Measurements from ENCODE around the gene NUDT9.
"Not testable (repeated sequence)": the region's sequence is repeated elsewhere in the genome, so short reads cannot be mapped to it uniquely, and the experiment has no call there.

GRCh38 chr4:87491851-87492250 lies 69.5 kb downstream of the NUDT9 start:
- TF ChIP-seq POLR2A (IDR thresholded peaks at IDR 0.05; ENCODE audit: low read depth, low read length); TAF1 (IDR thresholded peaks at IDR 0.05; ENCODE audit: borderline replicate concordance, low read depth, low read length); POLR2AphosphoS5 (IDR thresholded peaks at IDR 0.05; ENCODE audit: low read depth, low read length): not testable (repeated sequence)
